AG09309 (cell line): ENCODE measurements around the gene ZC3H10.

Source experiments
- DNase-seq: peaks from one replicate; pipeline ENCODE4 v3.0.0-alpha.2; 2010; ENCODE audit warnings: low read depth
- H3K4me3 ChIP-seq: 2 replicates; pipeline ENCODE4 v1.5.1; 2011; ENCODE audit warnings: mild to moderate bottlenecking, low read depth, low read length, moderate library complexity; ENCODE audit not compliant: control insufficient read depth
- TF ChIP-seq, protein P1 (sequence below): IDR thresholded peaks from 2 replicates; pipeline ENCODE4 v1.5.1; 2011; ENCODE audit warnings: mild to moderate bottlenecking, low read depth, low read length, inconsistent platforms; ENCODE audit not compliant: insufficient read depth, control insufficient read depth; ENCODE audit errors: missing control alignments

ZC3H10 gene

DNA sequence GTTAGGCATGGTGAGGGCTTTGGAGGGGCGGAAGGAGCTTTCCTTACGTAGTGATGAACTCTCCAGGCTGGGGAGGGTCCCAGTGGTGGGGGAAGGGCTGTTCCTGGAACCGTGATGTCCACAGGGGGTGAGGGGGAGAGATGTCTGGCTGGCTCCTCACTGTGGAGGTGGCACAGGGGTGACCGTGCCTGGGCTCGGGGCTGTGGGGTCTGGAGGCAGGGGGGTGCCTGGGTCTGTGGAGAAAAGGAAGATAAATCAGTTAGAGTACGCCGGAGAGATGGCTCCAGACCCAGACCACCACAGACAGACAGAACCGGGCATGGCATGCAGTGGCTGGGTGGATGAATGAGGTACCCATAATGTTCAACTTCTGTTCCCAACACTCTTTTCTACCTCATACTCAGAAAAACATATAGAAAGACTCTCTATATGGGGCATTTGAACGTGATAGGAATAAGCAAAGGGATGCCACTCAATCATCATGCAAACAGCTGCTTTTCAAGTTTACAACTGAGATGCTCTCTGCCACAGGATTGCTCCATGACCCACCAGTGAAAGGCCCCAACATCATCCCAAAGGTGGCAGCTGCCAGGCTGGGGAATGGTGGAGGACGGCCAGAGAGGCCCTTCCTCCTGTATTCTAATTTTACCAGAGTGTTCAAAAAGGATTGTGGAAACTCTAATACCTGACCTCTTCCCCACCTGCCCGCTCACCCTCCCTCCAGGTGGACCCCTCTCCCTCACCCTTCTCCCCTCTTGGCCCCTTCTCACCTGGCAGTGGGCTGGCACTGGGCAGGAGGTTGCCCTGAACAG lies 45.7 kb downstream of the ZC3H10 start:
- H3K4me3 ChIP-seq, result no peak overlapping the region
- DNase-seq, result no peak
- TF ChIP-seq, protein P1, sequence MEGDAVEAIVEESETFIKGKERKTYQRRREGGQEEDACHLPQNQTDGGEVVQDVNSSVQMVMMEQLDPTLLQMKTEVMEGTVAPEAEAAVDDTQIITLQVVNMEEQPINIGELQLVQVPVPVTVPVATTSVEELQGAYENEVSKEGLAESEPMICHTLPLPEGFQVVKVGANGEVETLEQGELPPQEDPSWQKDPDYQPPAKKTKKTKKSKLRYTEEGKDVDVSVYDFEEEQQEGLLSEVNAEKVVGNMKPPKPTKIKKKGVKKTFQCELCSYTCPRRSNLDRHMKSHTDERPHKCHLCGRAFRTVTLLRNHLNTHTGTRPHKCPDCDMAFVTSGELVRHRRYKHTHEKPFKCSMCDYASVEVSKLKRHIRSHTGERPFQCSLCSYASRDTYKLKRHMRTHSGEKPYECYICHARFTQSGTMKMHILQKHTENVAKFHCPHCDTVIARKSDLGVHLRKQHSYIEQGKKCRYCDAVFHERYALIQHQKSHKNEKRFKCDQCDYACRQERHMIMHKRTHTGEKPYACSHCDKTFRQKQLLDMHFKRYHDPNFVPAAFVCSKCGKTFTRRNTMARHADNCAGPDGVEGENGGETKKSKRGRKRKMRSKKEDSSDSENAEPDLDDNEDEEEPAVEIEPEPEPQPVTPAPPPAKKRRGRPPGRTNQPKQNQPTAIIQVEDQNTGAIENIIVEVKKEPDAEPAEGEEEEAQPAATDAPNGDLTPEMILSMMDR, result no peak

DNA sequence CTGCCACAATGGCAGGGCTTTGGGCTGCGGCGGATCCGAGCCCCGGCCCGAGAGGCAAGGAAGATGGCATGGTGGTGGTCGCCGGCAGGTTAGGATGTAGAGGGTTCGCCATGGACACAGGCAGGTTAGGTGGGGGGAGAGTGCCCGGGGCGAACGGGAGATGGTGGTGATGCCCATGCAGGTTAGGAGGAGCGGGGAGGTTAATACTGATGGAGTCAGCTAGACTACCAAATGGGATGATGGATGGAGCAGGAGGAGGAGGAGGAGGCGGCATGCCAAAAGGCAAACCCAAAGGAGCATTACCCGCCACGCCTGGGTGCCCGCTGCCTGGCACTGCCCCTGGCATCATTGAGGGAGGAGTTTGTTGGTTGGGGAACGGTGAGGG lies 46.3 kb downstream of the ZC3H10 start:
- H3K4me3 ChIP-seq, result no peak overlapping the region
- DNase-seq, result no peak
- TF ChIP-seq, protein P1, result no peak

DNA sequence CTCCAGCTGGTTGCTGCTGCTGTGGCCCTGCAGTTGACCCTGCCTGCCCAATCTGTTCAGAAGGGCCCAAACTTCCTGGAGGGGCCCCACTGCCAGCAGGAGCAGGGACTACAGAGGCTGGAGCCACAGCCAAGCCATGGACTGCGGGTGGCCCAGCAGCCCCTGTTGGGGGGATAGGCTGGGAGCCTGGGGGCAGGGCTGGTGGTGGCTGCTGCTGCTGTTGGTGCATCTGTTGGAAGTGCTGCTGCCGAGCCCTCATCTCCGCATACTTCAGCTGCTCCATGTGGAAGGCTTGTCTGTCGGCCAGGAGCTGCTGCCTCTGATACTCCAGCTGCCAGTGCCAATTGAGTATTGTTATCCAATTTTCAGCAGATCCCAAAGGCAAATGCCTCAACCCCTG lies 47.3 kb downstream of the ZC3H10 start:
- no peak overlapping the region for H3K4me3 ChIP-seq
- DNase-seq, result no peak
- TF ChIP-seq, protein P1, result no peak

DNA sequence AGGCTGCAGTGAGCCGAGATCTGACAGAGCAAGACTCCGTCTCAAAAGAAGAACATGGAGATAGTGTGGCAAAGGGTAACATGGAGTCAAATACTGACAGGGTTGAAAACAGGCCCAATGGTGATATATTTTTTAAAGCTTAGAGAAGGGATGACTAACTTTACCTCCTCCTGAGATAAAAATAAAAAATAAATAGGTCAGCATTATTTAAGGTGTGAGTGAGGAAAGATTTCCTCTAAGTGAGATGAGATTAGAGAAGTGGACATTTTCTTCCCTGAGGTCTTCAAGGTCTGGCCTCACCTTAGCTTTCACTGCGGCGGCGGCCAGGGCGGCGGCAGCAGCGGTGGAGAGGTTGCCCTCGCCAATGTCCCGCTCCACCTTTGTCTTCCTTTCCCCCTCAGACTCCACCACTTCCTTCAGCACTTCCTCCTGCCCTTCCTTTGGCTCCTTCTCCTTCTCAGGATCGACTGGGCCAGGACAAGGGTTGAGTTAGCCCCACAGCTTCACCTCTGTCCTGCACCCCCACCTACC lies 51.2 kb downstream of the ZC3H10 start:
- DNase-seq, result no peak
- no peak overlapping the region for H3K4me3 ChIP-seq
- TF ChIP-seq, protein P1, result no peak

DNA sequence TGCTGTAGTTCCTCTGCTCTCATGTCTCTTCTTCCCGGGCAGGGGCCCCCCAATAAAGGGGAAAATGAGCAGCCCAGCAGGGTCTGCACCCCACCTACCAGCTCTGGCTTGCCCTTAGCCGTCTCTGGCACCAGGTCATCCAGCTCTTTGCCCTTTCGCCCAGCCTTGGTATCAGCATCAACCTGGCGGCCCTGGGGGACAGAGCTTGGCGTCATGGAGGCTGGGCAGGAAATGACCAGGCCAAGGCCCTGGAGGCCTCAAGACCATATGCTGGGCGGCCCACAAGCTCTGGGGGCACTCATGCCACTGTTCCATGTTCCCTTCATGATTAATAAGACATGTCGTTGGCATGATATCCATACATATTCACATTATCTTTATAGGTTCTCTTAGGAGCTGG lies 54.8 kb downstream of the ZC3H10 start:
- DNase-seq, result no peak
- TF ChIP-seq, protein P1, result no peak
- no peak overlapping the region for H3K4me3 ChIP-seq
